Gastrocnemius medialis (tissue), 4 donors: Measurements from ENCODE around the gene GART.

Source experiments
- CTCF ChIP-seq, 5 experiments: fragments of 450-650 bp in 3 of 5; fragments of 200-600 bp in 2 of 5; sonication (generic) in 2 of 5; IDR thresholded peaks in 4 of 5; conservative IDR thresholded peaks in 1 of 5; 1 replicate in 4 of 5; 2 replicates in 1 of 5; pipeline ENCODE4 v1.5.1; 2016 to 2019; ENCODE audit warnings: antibody characterized with exemption in 5 of 5, mild to moderate bottlenecking in 3 of 5, moderate library complexity in 3 of 5
- POLR2A ChIP-seq, 2 donors: fragments of 450-650 bp; IDR thresholded peaks; one replicate each; pipeline ENCODE4 v1.6.1; 2017; ENCODE audit warnings: antibody characterized with exemption in 2 of 2, mild to moderate bottlenecking in 2 of 2, moderate library complexity in 2 of 2

- no peak for TF ChIP-seq CTCF (IDR thresholded peaks at IDR 0.05 in 4 of 5, conservative IDR thresholded peaks at IDR 0.05 in 1 of 5)
- TF ChIP-seq POLR2A (IDR thresholded peaks at IDR 0.05) = no peak
Observed at GRCh38 chr21:33561373-33561772, 19.5 kb upstream of the GART start.
